HEK293 (cell line): ENCODE results near the gene DPY19L3.
A peak's percentile ranks its signal among the peaks of the same experiment; 100 is the strongest.

Experiments used
- CTCF ChIA-PET: fragments of 350-600 bp; formaldehyde crosslinking; extraction: SDS; loops from one replicate; lab custom pipeline; 2021; ENCODE audit warnings: antibody characterized with exemption; lab: Yijun Ruan, JAX
- POLR2A ChIA-PET: fragments of 300-600 bp; formaldehyde crosslinking; extraction: SDS; loops from one replicate; lab custom pipeline; 2020; ENCODE audit warnings: antibody characterized with exemption, inconsistent platforms; lab: Yijun Ruan, JAX
- H3K27ac ChIP-seq: fragments of 200-500 bp; sonication (Bioruptor generic); 2 replicates; pipeline ENCODE4 v1.5.1; 2014; ENCODE audit warnings: low read depth, low read length, control low read depth, inconsistent platforms; ENCODE audit errors: extremely low read depth
- H3K36me3 ChIP-seq, 2 experiments: fragments of 200-500 bp in 1 of 2; sonication (Bioruptor generic) in 1 of 2; 1 replicate in 1 of 2; 2 replicates in 1 of 2; pipeline ENCODE4 v1.5.1; 2014 to 2017; ENCODE audit warnings: inconsistent platforms in 2 of 2, low read length in 2 of 2; ENCODE audit not compliant: control insufficient read depth in 2 of 2, insufficient read depth in 1 of 2
- H3K4me1 ChIP-seq: fragments of 200-500 bp; sonication (Bioruptor generic); 2 replicates; pipeline ENCODE4 v1.5.1; 2014; ENCODE audit warnings: mild to moderate bottlenecking, low read length, inconsistent platforms; ENCODE audit not compliant: control insufficient read depth, insufficient read depth
- H3K4me3 ChIP-seq: 2 replicates; pipeline ENCODE4 v1.5.1; 2011; ENCODE audit warnings: low read depth, mild to moderate bottlenecking, control low read depth, low read length, moderate library complexity
- H3K9me3 ChIP-seq: fragments of 200-500 bp; sonication (Bioruptor generic); 2 replicates; pipeline ENCODE4 v1.5.1; 2014; ENCODE audit warnings: low read depth, low read length, inconsistent platforms; ENCODE audit not compliant: control insufficient read depth, insufficient read depth
- BCL11A ChIP-seq: fragments of 450-650 bp; formaldehyde crosslinking; IDR thresholded peaks from 2 replicates; pipeline ENCODE4 v1.5.1; 2016; ENCODE audit warnings: low read depth, missing biosample characterization, missing genetic modification characterization
- EGR2 ChIP-seq: fragments of 450-650 bp; formaldehyde crosslinking; IDR thresholded peaks from 2 replicates; pipeline ENCODE4 v1.5.1; 2016; ENCODE audit warnings: low read depth, missing biosample characterization, missing genetic modification characterization
- ELK4 ChIP-seq: IDR thresholded peaks from 2 replicates; pipeline ENCODE4 v1.6.1; 2011; ENCODE audit warnings: mild to moderate bottlenecking, low read depth, low read length, borderline replicate concordance
- FEZF1 ChIP-seq: fragments of 450-650 bp; formaldehyde crosslinking; IDR thresholded peaks from 2 replicates; pipeline ENCODE4 v1.5.1; 2016; ENCODE audit warnings: missing biosample characterization, missing genetic modification characterization
- GFI1B ChIP-seq: fragments of 450-650 bp; formaldehyde crosslinking; IDR thresholded peaks from 2 replicates; pipeline ENCODE4 v1.5.1; 2016; ENCODE audit warnings: missing biosample characterization, missing genetic modification characterization
- HIC1 ChIP-seq: fragments of 450-650 bp; formaldehyde crosslinking; IDR thresholded peaks from 2 replicates; pipeline ENCODE4 v1.5.1; 2016; ENCODE audit warnings: missing biosample characterization, missing genetic modification characterization
- IKZF3 ChIP-seq: fragments of 450-650 bp; IDR thresholded peaks from 2 replicates; pipeline ENCODE4 v1.5.0; 2018; ENCODE audit warnings: missing biosample characterization, mild to moderate bottlenecking, missing genetic modification characterization, moderate library complexity
- OVOL3 ChIP-seq: fragments of 450-650 bp; formaldehyde crosslinking; IDR thresholded peaks from 2 replicates; pipeline ENCODE4 v1.5.1; 2016; ENCODE audit warnings: missing biosample characterization, missing genetic modification characterization
- REPIN1 ChIP-seq: fragments of 450-650 bp; formaldehyde crosslinking; IDR thresholded peaks from 2 replicates; pipeline ENCODE4 v1.5.1; 2017; ENCODE audit warnings: missing biosample characterization, missing genetic modification characterization, low read depth
- SP7 ChIP-seq: fragments of 450-650 bp; formaldehyde crosslinking; IDR thresholded peaks from 2 replicates; pipeline ENCODE4 v1.5.1; 2016; ENCODE audit warnings: missing biosample characterization, missing genetic modification characterization
- ZBTB11 ChIP-seq: fragments of 450-650 bp; formaldehyde crosslinking; conservative IDR thresholded peaks from 2 replicates; pipeline ENCODE4 v1.5.1; 2016; ENCODE audit warnings: low read depth, missing biosample characterization, missing genetic modification characterization
- ZBTB17 ChIP-seq: fragments of 450-650 bp; formaldehyde crosslinking; IDR thresholded peaks from 2 replicates; pipeline ENCODE4 v1.5.1; 2016; ENCODE audit warnings: missing biosample characterization, missing genetic modification characterization
- ZNF138 ChIP-seq: fragments of 450-650 bp; formaldehyde crosslinking; IDR thresholded peaks from 2 replicates; pipeline ENCODE4 v1.5.1; 2016; ENCODE audit warnings: missing biosample characterization, missing genetic modification characterization, borderline replicate concordance
- ZNF174 ChIP-seq: fragments of 450-650 bp; formaldehyde crosslinking; IDR thresholded peaks from 2 replicates; pipeline ENCODE4 v1.5.0; 2017; ENCODE audit warnings: missing biosample characterization, mild to moderate bottlenecking, missing genetic modification characterization
- ZNF335 ChIP-seq: fragments of 450-650 bp; formaldehyde crosslinking; conservative IDR thresholded peaks from 2 replicates; pipeline ENCODE4 v1.5.1; 2016; ENCODE audit warnings: missing biosample characterization, missing genetic modification characterization
- ZNF366 ChIP-seq: fragments of 450-650 bp; formaldehyde crosslinking; conservative IDR thresholded peaks from 2 replicates; pipeline ENCODE4 v1.5.1; 2016; ENCODE audit warnings: missing biosample characterization, missing genetic modification characterization
- ZNF558 ChIP-seq: fragments of 450-650 bp; formaldehyde crosslinking; IDR thresholded peaks from 2 replicates; pipeline ENCODE4 v1.5.1; 2016; ENCODE audit warnings: missing biosample characterization, missing genetic modification characterization
- ZNF561 ChIP-seq: fragments of 450-650 bp; IDR thresholded peaks from 2 replicates; pipeline ENCODE4 v1.5.1; 2018; ENCODE audit warnings: missing biosample characterization, missing genetic modification characterization, borderline replicate concordance
- ZNF610 ChIP-seq: fragments of 450-650 bp; formaldehyde crosslinking; IDR thresholded peaks from 2 replicates; pipeline ENCODE4 v1.5.1; 2016; ENCODE audit warnings: missing biosample characterization, missing genetic modification characterization, borderline replicate concordance
- ZNF629 ChIP-seq: fragments of 450-650 bp; formaldehyde crosslinking; IDR thresholded peaks from 2 replicates; pipeline ENCODE4 v1.5.1; 2017; ENCODE audit warnings: missing biosample characterization, missing genetic modification characterization
- ZNF639 ChIP-seq: fragments of 450-650 bp; formaldehyde crosslinking; IDR thresholded peaks from 2 replicates; pipeline ENCODE4 v1.5.1; 2016; ENCODE audit warnings: missing biosample characterization, missing genetic modification characterization
- ZNF654 ChIP-seq: fragments of 450-650 bp; formaldehyde crosslinking; IDR thresholded peaks from 2 replicates; pipeline ENCODE4 v1.5.1; 2016; ENCODE audit warnings: low read depth, missing biosample characterization, missing genetic modification characterization
- ZNF664 ChIP-seq: fragments of 450-650 bp; formaldehyde crosslinking; IDR thresholded peaks from 2 replicates; pipeline ENCODE4 v1.5.1; 2016; ENCODE audit warnings: missing biosample characterization, missing genetic modification characterization
- ZNF76 ChIP-seq: fragments of 450-650 bp; formaldehyde crosslinking; IDR thresholded peaks from 2 replicates; pipeline ENCODE4; 2016; ENCODE audit warnings: low read depth, missing biosample characterization, missing genetic modification characterization, borderline replicate concordance
- ZNF843 ChIP-seq: fragments of 450-650 bp; formaldehyde crosslinking; IDR thresholded peaks from 2 replicates; pipeline ENCODE4 v1.5.1; 2016; ENCODE audit warnings: missing biosample characterization, missing genetic modification characterization
- ZSCAN30 ChIP-seq: fragments of 450-650 bp; IDR thresholded peaks from 2 replicates; pipeline ENCODE4 v1.5.1; 2018; ENCODE audit warnings: missing biosample characterization, mild to moderate bottlenecking, missing genetic modification characterization, moderate library complexity
- TF ChIP-seq, protein P1 (sequence below): fragments of 450-650 bp; IDR thresholded peaks from 2 replicates; pipeline ENCODE4 v1.5.1; 2018; ENCODE audit warnings: missing biosample characterization, missing genetic modification characterization

Gene DPY19L3

DNA sequence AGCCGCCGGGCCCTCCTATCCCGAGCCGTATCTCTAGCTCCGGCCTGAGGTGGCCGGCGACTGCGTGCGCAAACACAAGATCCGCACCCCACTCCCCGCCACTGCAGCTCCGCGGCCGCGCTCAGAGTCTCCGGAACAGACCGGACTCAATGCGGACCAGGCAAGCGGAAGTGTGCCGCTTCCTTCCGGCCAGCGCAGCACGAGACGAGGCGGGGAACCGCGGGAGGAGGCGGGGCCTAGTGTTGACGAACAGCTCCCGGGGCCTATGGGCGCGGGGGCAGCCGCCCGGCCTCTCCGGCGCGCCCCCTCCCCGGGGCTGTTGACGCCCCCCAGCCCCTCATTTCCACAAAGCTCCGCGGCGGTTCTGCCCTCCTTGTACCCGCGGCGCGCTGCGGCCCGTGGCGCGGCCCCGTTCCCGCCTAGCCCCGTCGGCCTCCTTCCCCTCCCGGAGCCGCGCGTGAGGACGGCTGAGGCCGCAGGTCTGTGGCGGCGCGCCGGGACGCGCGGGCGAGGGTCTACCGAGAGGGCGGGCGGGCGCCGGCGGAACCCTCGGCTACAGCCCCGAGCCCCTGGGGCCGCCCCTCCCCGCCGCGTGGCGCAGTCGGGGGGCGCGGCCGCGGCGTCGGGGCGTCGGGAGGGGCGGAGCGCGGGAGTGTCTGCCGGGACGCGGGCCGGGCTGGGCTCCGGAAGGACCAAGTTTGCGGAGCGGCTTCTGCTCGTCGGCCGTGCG is at the start of gene DPY19L3 (continued):
- TF ChIP-seq ELK4 (peak; percentile 60; the same call in 1 of the 2 replicates), ZNF629 (tag by site-specific recombination) (peak; percentile 77; the same call in 1 of the 2 replicates), ZNF366 (tag by site-specific recombination) (0 out of 2 replicates have a peak, but pooled peaks have one; percentile 1), EGR2 (tag by site-specific recombination) (peak; percentile 26; the same call in 1 of the 2 replicates), ZNF639 (tag by site-specific recombination) (peak; percentile 75), ZNF664 (tag by site-specific recombination) (no peak), ZNF138 (tag by site-specific recombination) (no peak), IKZF3 (tag by site-specific recombination) (peak; percentile 70), FEZF1 (tag by site-specific recombination) (no peak), ZNF558 (tag by site-specific recombination) (no peak), ZNF561 (tag by site-specific recombination) (peak; percentile 71), ZSCAN30 (tag by site-specific recombination) (peak; percentile 77), REPIN1 (no peak), ZBTB17 (tag by site-specific recombination) (peak; percentile 88), OVOL3 (0 out of 2 replicates have a peak, but pooled peaks have one; percentile 5), ZBTB11 (tag by site-specific recombination) (peak; percentile 99), ZNF335 (tag by site-specific recombination) (peak; percentile 12)

GRCh38 chr19:32357720-32358119 is 47.9 kb upstream of the DPY19L3 start:
- no peaks in the 10 kb centered on the region; the same call in 1 of the 2 replicates for H3K4me1 ChIP-seq
- H3K4me3 ChIP-seq: no peak overlapping the region
- ChIA-PET CTCF (interaction anchor here (0.6 to 4.0 kb wide), 21 partner anchors 8 to 1653 kb away, joined by 3 to 27 read pairs (median 4); partner anchors contain the start of gene ZNF507), POLR2A (interaction anchor here (1.1 to 1.9 kb wide), 3 partner anchors 10 to 47 kb away, joined by 3 to 6 read pairs (median 6); partner anchors contain the start of genes DPY19L3 and ZNF507)
- no peaks in the 10 kb centered on the region; the same call in 1 of the 2 replicates for H3K9me3 ChIP-seq
- peaks cover 93 to 100% of the 10 kb centered on the region in 2 experiments for H3K36me3 ChIP-seq
- no peak overlapping the region for H3K27ac ChIP-seq
- no peak for TF ChIP-seq GFI1B
- no peak for TF ChIP-seq ZNF843
- TF ChIP-seq, protein P1, sequence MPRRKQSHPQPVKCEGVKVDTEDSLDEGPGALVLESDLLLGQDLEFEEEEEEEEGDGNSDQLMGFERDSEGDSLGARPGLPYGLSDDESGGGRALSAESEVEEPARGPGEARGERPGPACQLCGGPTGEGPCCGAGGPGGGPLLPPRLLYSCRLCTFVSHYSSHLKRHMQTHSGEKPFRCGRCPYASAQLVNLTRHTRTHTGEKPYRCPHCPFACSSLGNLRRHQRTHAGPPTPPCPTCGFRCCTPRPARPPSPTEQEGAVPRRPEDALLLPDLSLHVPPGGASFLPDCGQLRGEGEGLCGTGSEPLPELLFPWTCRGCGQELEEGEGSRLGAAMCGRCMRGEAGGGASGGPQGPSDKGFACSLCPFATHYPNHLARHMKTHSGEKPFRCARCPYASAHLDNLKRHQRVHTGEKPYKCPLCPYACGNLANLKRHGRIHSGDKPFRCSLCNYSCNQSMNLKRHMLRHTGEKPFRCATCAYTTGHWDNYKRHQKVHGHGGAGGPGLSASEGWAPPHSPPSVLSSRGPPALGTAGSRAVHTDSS: peak; percentile 38; the same call in 1 of the 2 replicates
- no peak for TF ChIP-seq ZNF174
- no peak for TF ChIP-seq HIC1 (tag by site-specific recombination)
- TF ChIP-seq SP7 (tag by site-specific recombination): no peak
- TF ChIP-seq ZNF654 (tag by site-specific recombination): peak; percentile 3; the same call in 1 of the 2 replicates
- TF ChIP-seq BCL11A (tag by site-specific recombination): no peak
- no peak for TF ChIP-seq ZNF76
- TF ChIP-seq ZNF610: no peak
